Measurements from ENCODE around the gene IMMP2L.

GRCh38 chr7:111132833-111133232 is 429.5 kb downstream of the IMMP2L start:
- TF ChIP-seq NFRKB (IDR thresholded peaks at IDR 0.05) (no peak), SP1 (IDR thresholded peaks at IDR 0.05) (no peak), ELF4 (IDR thresholded peaks at IDR 0.05) (no peak), FOXM1 (IDR thresholded peaks at IDR 0.05; ENCODE audit: borderline replicate concordance) (no peak), LEF1 (IDR thresholded peaks at IDR 0.05; ENCODE audit: borderline replicate concordance) (no peak), FOXA1 (IDR thresholded peaks at IDR 0.05) (no peak), ZNF384 (IDR thresholded peaks at IDR 0.05) (no peak), BHLHE40 (IDR thresholded peaks at IDR 0.05; ENCODE audit: borderline replicate concordance) (no peak), SUZ12 (IDR thresholded peaks at IDR 0.05) (no peak), TARDBP (IDR thresholded peaks at IDR 0.05) (no peak), HDGF (IDR thresholded peaks at IDR 0.05; ENCODE audit: borderline replicate concordance) (no peak), FOXK2 (IDR thresholded peaks at IDR 0.05) (no peak), L3MBTL2 (conservative IDR thresholded peaks at IDR 0.05) (no peak)
- TF ChIP-seq, protein P1, sequence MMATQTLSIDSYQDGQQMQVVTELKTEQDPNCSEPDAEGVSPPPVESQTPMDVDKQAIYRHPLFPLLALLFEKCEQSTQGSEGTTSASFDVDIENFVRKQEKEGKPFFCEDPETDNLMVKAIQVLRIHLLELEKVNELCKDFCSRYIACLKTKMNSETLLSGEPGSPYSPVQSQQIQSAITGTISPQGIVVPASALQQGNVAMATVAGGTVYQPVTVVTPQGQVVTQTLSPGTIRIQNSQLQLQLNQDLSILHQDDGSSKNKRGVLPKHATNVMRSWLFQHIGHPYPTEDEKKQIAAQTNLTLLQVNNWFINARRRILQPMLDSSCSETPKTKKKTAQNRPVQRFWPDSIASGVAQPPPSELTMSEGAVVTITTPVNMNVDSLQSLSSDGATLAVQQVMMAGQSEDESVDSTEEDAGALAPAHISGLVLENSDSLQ (IDR thresholded peaks at IDR 0.05), result no peak
